ENCODE data around the gene KRTAP16-1.
"Not testable (repeated sequence)": the region's sequence is repeated elsewhere in the genome, so short reads cannot be mapped to it uniquely, and the experiment has no call there.

Gene KRTAP16-1

DNA sequence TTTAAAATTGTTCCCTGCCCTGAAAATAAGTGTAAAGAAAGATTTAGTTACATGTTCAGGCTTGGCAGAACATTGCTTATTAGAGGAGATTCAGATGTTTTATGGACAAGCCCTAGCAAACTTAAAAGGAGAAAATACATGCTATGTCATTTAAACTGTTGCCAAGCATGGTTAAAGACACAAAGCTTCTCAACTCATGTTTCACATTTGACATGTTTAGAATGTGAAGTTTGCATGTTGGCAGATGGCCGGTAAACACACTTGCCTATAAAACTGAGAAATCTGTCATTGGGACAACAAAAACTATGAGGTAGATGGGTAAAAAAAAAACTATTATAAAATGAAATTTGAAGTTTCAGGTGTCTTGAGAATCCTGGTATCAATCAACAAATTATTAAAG, 12.3 kb downstream of the KRTAP16-1 start:
- TF ChIP-seq, protein P1, sequence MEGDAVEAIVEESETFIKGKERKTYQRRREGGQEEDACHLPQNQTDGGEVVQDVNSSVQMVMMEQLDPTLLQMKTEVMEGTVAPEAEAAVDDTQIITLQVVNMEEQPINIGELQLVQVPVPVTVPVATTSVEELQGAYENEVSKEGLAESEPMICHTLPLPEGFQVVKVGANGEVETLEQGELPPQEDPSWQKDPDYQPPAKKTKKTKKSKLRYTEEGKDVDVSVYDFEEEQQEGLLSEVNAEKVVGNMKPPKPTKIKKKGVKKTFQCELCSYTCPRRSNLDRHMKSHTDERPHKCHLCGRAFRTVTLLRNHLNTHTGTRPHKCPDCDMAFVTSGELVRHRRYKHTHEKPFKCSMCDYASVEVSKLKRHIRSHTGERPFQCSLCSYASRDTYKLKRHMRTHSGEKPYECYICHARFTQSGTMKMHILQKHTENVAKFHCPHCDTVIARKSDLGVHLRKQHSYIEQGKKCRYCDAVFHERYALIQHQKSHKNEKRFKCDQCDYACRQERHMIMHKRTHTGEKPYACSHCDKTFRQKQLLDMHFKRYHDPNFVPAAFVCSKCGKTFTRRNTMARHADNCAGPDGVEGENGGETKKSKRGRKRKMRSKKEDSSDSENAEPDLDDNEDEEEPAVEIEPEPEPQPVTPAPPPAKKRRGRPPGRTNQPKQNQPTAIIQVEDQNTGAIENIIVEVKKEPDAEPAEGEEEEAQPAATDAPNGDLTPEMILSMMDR (IDR thresholded peaks at IDR 0.05; ENCODE audit: low read depth, low read length) = no peak
- no peak overlapping the region for H3K4me3 ChIP-seq (ENCODE audit: low read depth, low read length)

DNA sequence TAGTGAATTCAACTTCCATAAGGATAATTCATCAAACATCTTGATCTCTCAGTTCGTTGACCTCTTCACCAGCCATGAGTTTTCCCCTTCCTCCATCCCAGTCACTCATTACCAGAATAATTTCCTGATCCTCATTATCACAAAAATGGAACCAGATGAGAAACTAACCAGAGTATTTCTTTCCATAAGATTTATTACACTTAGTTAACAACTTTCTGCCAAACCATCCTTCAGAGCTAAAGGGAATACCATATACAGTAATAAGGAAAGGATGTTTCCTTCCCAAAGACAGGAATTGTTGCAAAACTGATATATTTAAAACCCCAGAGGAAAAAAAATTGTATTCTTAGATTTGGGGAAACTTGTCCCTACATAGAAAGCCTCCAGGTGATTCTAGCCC, 15.1 kb downstream of the KRTAP16-1 start:
- TF ChIP-seq, protein P1 (IDR thresholded peaks at IDR 0.05; ENCODE audit: low read depth, low read length) = no peak
- H3K4me3 ChIP-seq (ENCODE audit: low read depth, low read length) = no peak overlapping the region

DNA sequence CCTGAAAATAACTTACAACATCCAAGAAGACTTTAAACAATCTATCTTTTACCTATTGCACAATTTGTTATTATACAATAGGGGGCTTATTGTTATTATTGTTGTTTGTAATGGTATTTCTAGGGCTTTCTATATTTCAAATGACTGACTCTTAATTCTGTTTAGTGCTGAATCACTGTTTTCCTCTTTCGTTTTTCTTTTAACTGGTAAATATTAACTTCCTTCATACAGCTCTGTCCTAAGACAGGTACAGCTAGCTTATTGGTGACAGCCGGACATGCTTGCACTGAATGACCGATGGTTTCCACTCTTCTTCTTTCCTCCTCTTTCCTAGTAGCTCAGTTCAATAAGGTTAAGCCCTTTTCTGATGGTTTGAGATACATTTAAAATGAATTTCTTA, 22.1 kb downstream of the KRTAP16-1 start:
- H3K4me3 ChIP-seq (ENCODE audit: low read depth, low read length) = no peak overlapping the region
- TF ChIP-seq, protein P1 (IDR thresholded peaks at IDR 0.05; ENCODE audit: low read depth, low read length) = no peak

DNA sequence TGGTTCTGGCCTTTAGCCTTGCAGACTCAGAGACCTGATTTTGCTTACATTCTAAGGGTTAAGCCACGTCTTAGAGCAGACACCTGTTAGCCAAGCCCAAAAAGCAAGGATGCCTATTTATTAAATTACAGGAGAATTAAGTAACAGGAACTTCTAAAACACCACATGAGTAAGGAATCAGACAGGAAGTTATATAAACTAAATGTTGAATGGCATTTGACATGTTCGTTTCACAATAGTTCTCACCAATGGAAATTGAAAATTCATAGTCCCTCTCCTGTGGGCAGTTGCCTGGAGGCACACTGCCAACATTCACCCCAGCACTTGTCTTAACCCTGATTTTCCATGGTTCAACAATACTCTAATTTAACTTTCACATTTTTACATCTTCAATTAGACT, 24.6 kb downstream of the KRTAP16-1 start:
- TF ChIP-seq, protein P1 (IDR thresholded peaks at IDR 0.05; ENCODE audit: low read depth, low read length) = no peak
- H3K4me3 ChIP-seq (ENCODE audit: low read depth, low read length) = no peak overlapping the region

DNA sequence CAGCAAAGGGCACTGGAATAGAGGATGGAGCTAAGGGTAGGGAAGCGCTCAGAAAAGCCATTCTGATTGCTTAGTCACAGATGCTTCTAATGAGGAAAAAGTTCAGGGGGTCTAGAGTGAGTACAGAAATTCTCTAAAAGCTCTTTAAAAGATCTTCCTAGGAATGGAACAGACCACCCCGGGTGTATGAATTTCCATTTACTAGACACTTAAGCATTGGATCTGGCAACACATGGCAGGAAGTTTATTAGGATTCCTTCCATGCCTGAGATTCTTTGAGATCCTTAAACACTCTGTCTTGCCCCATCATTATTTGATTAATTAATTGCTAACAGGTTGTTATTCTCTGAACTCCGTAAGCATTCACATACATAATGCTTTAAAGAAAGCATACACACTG, 25.1 kb downstream of the KRTAP16-1 start:
- TF ChIP-seq, protein P1 (IDR thresholded peaks at IDR 0.05; ENCODE audit: low read depth, low read length) = no peak
- H3K4me3 ChIP-seq (ENCODE audit: low read depth, low read length) = no peak overlapping the region

DNA sequence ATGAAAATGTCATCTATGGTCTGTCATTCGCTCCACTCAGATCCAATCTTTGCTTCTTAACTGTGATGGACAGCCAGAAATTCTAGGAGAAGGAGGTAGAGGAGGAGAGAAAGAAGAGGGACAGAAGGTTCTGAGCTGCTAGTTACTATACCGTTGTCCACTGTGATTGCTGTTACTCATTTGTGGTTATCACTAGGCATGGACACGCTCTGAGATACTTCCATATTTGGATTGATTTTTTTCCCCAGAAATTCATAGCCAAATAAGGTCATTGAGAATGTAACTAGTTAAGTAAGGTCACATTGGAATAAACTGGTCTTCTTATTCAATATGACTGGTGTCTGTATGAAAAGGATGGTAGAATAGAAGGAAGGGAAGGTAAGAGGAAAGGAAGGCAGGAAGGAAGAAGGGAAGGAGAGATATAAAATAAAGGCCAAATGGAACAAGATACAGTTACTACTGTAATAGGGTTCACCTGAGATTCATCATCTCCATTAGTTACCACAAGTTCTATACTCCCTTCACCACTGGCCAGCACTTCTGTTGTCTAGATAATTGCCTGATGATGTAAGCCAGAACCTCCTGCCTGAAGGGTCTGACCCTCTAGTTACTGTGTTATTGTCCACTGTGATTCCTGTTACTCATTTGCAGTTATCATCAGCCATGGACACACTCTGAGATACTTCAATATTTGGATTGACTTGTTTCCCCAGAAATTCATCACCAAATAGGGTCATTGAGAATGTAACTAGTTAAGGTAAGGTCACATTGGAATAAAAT, 30.7 kb downstream of the KRTAP16-1 start:
- TF ChIP-seq, protein P1 (IDR thresholded peaks at IDR 0.05; ENCODE audit: low read depth, low read length) = no peak
- no peak overlapping the region for H3K4me3 ChIP-seq (ENCODE audit: low read depth, low read length)

DNA sequence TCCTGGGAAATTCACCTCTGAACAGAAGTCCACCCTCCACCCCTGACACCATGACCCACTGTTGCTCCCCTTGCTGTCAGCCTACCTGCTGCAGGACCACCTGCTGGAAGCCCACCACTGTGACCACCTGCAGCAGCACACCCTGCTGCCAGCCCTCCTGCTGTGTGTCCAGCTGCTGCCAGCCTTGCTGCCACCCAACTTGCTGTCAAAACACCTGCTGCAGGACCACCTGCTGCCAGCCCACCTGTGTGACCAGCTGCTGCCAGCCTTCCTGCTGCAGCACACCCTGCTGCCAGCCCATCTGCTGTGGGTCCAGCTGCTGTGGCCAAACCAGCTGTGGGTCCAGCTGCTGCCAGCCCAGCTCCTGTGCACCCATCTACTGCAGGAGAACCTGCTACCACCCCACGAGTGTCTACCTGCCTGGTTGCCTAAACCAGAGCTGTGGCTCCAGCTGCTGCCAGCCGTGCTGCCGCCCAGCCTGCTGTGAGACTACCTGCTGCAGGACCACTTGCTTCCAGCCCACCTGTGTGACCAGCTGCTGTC, 33.4 kb downstream of the KRTAP16-1 start, which contains the start of gene KRTAP9-7:
TSS of gene KRTAP9-7 (plus strand) at position 51 of the 543 bp plus-strand sequence. CDS start at position 51, 0 bp downstream.
- H3K4me3 ChIP-seq (ENCODE audit: low read depth, low read length) = not testable (repeated sequence)

Measured in WI38 (cell line).